Lower leg skin (tissue), 4 donors: Measurements from ENCODE around the gene DNAJC16. TPM values are rescaled to one million over a fixed set of nuclear protein-coding genes. Genes with fewer than 3 reads are reported as not detected.
A peak's percentile ranks its signal among the peaks of the same experiment; 100 is the strongest.

Experiments used
- DNase-seq, 2 donors: peaks; one replicate each; pipeline ENCODE4 v3.0.0-alpha.2; 2019; ENCODE audit warnings: low spot score in 2 of 2
- H3K4me3 ChIP-seq: fragments of 200-600 bp; sonication (generic); 2 replicates; pipeline ENCODE4 v1.5.1; 2017; ENCODE audit warnings: mild to moderate bottlenecking, low read depth; ENCODE audit not compliant: poor library complexity, severe bottlenecking
- CTCF ChIP-seq, 3 donors: fragments of 450-650 bp; IDR thresholded peaks; one replicate each; pipeline ENCODE4 v1.5.1; 2016; ENCODE audit warnings: antibody characterized with exemption in 3 of 3, mild to moderate bottlenecking in 3 of 3, moderate library complexity in 2 of 3
- POLR2A ChIP-seq, 2 donors: fragments of 450-650 bp; IDR thresholded peaks; one replicate each; pipeline ENCODE4 v1.6.1; 2016 to 2017; ENCODE audit warnings: antibody characterized with exemption in 2 of 2, mild to moderate bottlenecking in 1 of 2, moderate library complexity in 1 of 2
- WGBS, 2 donors: methylation state at CpG; one replicate each; pipeline ENCODE4 v1.1.5; 2018; 5-methylcytosine and 5-hydroxymethylcytosine counted together
- intact Hi-C: fragments of 100-400 bp; cut with DNase I; formaldehyde crosslinking; loops from one replicate; pipeline ENCODE4 v1.15.0; 2023; ENCODE audit warnings: low total_unique reads
- total RNA-seq, 4 donors: library from RNA; depleted of rRNA; stranded (reverse); fragments of >200 nt; gene quantifications; one replicate each; pipeline ENCODE4 v1.1.0, GENCODE V29; 2016

Gene DNAJC16
- total RNA-seq, 4 donors from 2014 or later, result 14.3 to 20.0 (median 19.7) TPM

- 84 to 87% methylated on average over 7 of the region's 7 CpGs for WGBS, 2 donors
- DNase-seq, result peak in 1 of 2 donors; percentile 28
- H3K4me3 ChIP-seq, result no peak overlapping the region
- no peak for TF ChIP-seq POLR2A (IDR thresholded peaks at IDR 0.05)
- no peak for TF ChIP-seq CTCF (IDR thresholded peaks at IDR 0.05)
- intact Hi-C loops, result no loop called here
Observed at GRCh38 chr1:15542388-15543250, 16.0 kb downstream of the DNAJC16 start.

- TF ChIP-seq POLR2A (IDR thresholded peaks at IDR 0.05) (no peak), CTCF (IDR thresholded peaks at IDR 0.05) (no peak)
- WGBS, 2 donors, result 98 to 99% methylated on average over 5 of the region's 5 CpGs
- intact Hi-C loops, result no loop called here
- peak in 1 of 2 donors; percentile 37 for DNase-seq
- H3K4me3 ChIP-seq, result no peak overlapping the region
Observed at GRCh38 chr1:15543251-15543588, 16.6 kb downstream of the DNAJC16 start.

- peak in 1 of 2 donors; percentile 40 for DNase-seq
- H3K4me3 ChIP-seq, result no peak overlapping the region
- intact Hi-C loops, result no loop called here
- TF ChIP-seq CTCF (IDR thresholded peaks at IDR 0.05) (no peak), POLR2A (IDR thresholded peaks at IDR 0.05) (no peak)
- WGBS, 2 donors, result 93% methylated on average over 12 of the region's 12 CpGs
Observed at GRCh38 chr1:15543589-15544568, 17.2 kb downstream of the DNAJC16 start.

- 89 to 95% methylated on average over 2 of the region's 2 CpGs for WGBS, 2 donors
- DNase-seq, result peak in 1 of 2 donors; percentile 2
- TF ChIP-seq CTCF (IDR thresholded peaks at IDR 0.05) (no peak), POLR2A (IDR thresholded peaks at IDR 0.05) (no peak)
- intact Hi-C loops, result no loop called here
- no peak overlapping the region for H3K4me3 ChIP-seq
Observed at GRCh38 chr1:15546641-15547040, 20.0 kb downstream of the DNAJC16 start.

- H3K4me3 ChIP-seq, result no peak overlapping the region
- TF ChIP-seq POLR2A (IDR thresholded peaks at IDR 0.05), result no peak
- no peak for TF ChIP-seq CTCF (IDR thresholded peaks at IDR 0.05)
- DNase-seq, result peak in 1 of 2 donors; percentile 37
- intact Hi-C loops, result no loop called here
- WGBS, 2 donors, result 83 to 89% methylated on average over 6 of the region's 6 CpGs
Observed at GRCh38 chr1:15550573-15550972, 23.9 kb downstream of the DNAJC16 start.
